ENCODE results near the gene DLGAP5.

- TF ChIP-seq RAD21 (IDR thresholded peaks at IDR 0.05; ENCODE audit: low read depth), result no peak
- TF ChIP-seq POLR2A (IDR thresholded peaks at IDR 0.05; ENCODE audit: borderline replicate concordance, extremely low read depth, insufficient read depth, insufficient read length), result no peak
- TF ChIP-seq ATF3 (IDR thresholded peaks at IDR 0.05), result no peak
- no peak for TF ChIP-seq CTCF (IDR thresholded peaks at IDR 0.05 in 2 of 3, conservative IDR thresholded peaks at IDR 0.05 in 1 of 3; ENCODE audit: borderline replicate concordance in 1 of 3, insufficient read depth in 1 of 3, low read depth in 2 of 3, low read length in 2 of 3)
- no peak for TF ChIP-seq ELF1 (IDR thresholded peaks at IDR 0.05; ENCODE audit: borderline replicate concordance, low read depth)
Observed at GRCh38 chr14:55123101-55123500, 68.3 kb downstream of the DLGAP5 start.
